Fibroblast of peridontal ligament (primary cell): ENCODE measurements around the gene SMPX.
"Not testable (repeated sequence)": the region's sequence is repeated elsewhere in the genome, so short reads cannot be mapped to it uniquely, and the experiment has no call there.

Source experiments
- DNase-seq: peaks from one replicate; pipeline ENCODE4 v3.0.0-alpha.2; 2010; ENCODE audit errors: extremely low read depth

The SMPX gene

GRCh38 chrX:21757960-21758359 lies at the start of gene SMPX:
Gene SMPX, minus strand, starts transcription at chrX:21758116. Its CDS starts 3,826 bp downstream, at chrX:21754290.
- DNase-seq: no peak

- DNase-seq: no peak
These were observed 48.8 kb upstream of the SMPX start for GRCh38 chrX:21806691-21807090.

GRCh38 chrX:21802839-21803238 lies 44.9 kb upstream of the SMPX start:
- peak; percentile 2 for DNase-seq

- no peak for DNase-seq
These were observed 44.2 kb upstream of the SMPX start for GRCh38 chrX:21802054-21802670.

GRCh38 chrX:21800344-21800770 lies 42.4 kb upstream of the SMPX start:
- DNase-seq: peak; percentile 29

GRCh38 chrX:21799767-21800166 lies 41.9 kb upstream of the SMPX start:
- no peak for DNase-seq

- DNase-seq: peak; percentile 8
These were observed 40.8 kb upstream of the SMPX start for GRCh38 chrX:21798677-21799219.

GRCh38 chrX:21781976-21782375 lies 24.1 kb upstream of the SMPX start:
- DNase-seq: no peak

- DNase-seq: peak; percentile 27
These were observed 23.6 kb upstream of the SMPX start for GRCh38 chrX:21781525-21781924.

- DNase-seq: no peak
These were observed 21.2 kb upstream of the SMPX start for GRCh38 chrX:21779095-21779494.

- DNase-seq: no peak
These were observed 20.3 kb upstream of the SMPX start for GRCh38 chrX:21778236-21778635.

- DNase-seq: not testable (repeated sequence)
These were observed 17.2 kb upstream of the SMPX start for GRCh38 chrX:21775128-21775527.

- not testable (repeated sequence) for DNase-seq
These were observed 15.1 kb upstream of the SMPX start for GRCh38 chrX:21773036-21773435.

- no peak for DNase-seq
These were observed 12.9 kb upstream of the SMPX start for GRCh38 chrX:21770631-21771321.

GRCh38 chrX:21766101-21766500 lies 8.2 kb upstream of the SMPX start:
- no peak for DNase-seq

- DNase-seq: no peak
These were observed 6.1 kb upstream of the SMPX start for GRCh38 chrX:21764008-21764407.

GRCh38 chrX:21758488-21758887 lies 572 bp upstream of the SMPX start:
- no peak for DNase-seq

- DNase-seq: no peak
These were observed 959 bp downstream of the SMPX start for GRCh38 chrX:21756785-21757529.

- no peak for DNase-seq
These were observed 8.0 kb downstream of the SMPX start for GRCh38 chrX:21749924-21750323.

GRCh38 chrX:21748235-21748634 lies 9.7 kb downstream of the SMPX start:
- DNase-seq: no peak

- no peak for DNase-seq
These were observed 10.4 kb downstream of the SMPX start for GRCh38 chrX:21747558-21747957.

- peak; percentile 49 for DNase-seq
These were observed 12.2 kb downstream of the SMPX start for GRCh38 chrX:21745756-21746155.

GRCh38 chrX:21744721-21745120 lies 13.2 kb downstream of the SMPX start:
- no peak for DNase-seq
